DOHH2 (cell line): ENCODE results near the gene SERINC2.

ENCODE experiments used
- CTCF ChIP-seq: fragments of 200-600 bp; sonication (generic); IDR thresholded peaks from one replicate; pipeline ENCODE4 v1.5.1; 2014; ENCODE audit warnings: antibody characterized with exemption, mild to moderate bottlenecking, low read depth, low read length; ENCODE audit not compliant: poor library complexity, severe bottlenecking
- EZH2phosphoT487 ChIP-seq: fragments of 200-600 bp; sonication (generic); IDR thresholded peaks from 2 replicates; pipeline ENCODE4 v1.6.1; 2017; ENCODE audit warnings: borderline replicate concordance, mild to moderate bottlenecking, antibody characterized with exemption, low read length, moderate library complexity, mixed read lengths

GRCh38 chr1:31399976-31400375 is 13.0 kb upstream of the SERINC2 start:
- TF ChIP-seq CTCF (no peak), EZH2phosphoT487 (no peak)
